22Rv1 (cell line): Measurements from ENCODE around the gene ZBTB42.

Experiments
- ZFX ChIP-seq: fragments of 450-650 bp; IDR thresholded peaks from 2 replicates; pipeline ENCODE4 v1.6.1; 2017; ENCODE audit warnings: antibody characterized with exemption, borderline replicate concordance
- TF ChIP-seq, protein P1 (sequence below): fragments of 450-650 bp; IDR thresholded peaks from 2 replicates; pipeline ENCODE4 v1.5.1; 2017; ENCODE audit warnings: mild to moderate bottlenecking

DNA sequence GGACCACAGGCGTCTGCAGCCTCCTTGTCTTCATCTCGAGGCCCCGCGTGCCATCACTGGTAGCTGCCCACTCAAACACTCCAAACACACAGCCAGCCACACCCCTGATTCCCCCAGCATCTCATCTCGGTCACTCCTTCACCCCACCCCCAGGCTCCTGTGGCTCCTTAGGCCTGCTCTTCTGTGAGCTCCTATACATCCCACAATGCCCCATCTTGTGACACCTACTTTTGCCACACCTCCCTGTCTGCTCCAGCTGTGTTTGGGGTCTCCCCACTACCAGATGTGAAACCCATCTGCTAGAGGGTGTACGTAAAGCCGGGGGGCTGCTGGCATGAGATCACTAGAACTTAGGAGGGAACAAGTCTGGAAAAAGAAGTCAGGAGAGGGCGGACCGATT, 9.5 kb upstream of the ZBTB42 start:
- TF ChIP-seq, protein P1, sequence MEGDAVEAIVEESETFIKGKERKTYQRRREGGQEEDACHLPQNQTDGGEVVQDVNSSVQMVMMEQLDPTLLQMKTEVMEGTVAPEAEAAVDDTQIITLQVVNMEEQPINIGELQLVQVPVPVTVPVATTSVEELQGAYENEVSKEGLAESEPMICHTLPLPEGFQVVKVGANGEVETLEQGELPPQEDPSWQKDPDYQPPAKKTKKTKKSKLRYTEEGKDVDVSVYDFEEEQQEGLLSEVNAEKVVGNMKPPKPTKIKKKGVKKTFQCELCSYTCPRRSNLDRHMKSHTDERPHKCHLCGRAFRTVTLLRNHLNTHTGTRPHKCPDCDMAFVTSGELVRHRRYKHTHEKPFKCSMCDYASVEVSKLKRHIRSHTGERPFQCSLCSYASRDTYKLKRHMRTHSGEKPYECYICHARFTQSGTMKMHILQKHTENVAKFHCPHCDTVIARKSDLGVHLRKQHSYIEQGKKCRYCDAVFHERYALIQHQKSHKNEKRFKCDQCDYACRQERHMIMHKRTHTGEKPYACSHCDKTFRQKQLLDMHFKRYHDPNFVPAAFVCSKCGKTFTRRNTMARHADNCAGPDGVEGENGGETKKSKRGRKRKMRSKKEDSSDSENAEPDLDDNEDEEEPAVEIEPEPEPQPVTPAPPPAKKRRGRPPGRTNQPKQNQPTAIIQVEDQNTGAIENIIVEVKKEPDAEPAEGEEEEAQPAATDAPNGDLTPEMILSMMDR, result no peak
- TF ChIP-seq ZFX, result no peak
